Hepatocyte (in vitro differentiated cells): ENCODE data around the gene IZUMO1. TPM values are rescaled to one million over a fixed set of nuclear protein-coding genes. Genes with fewer than 3 reads are reported as not detected.

Source experiments
- DNase-seq: peaks from one replicate; pipeline ENCODE4 v3.0.0-alpha.2; 2016; ENCODE audit warnings: low spot score
- H2AFZ ChIP-seq: fragments of 200-600 bp; sonication (generic); 2 replicates; pipeline ENCODE4 v1.6.0; 2016; ENCODE audit warnings: antibody characterized with exemption, mild to moderate bottlenecking
- H3K27ac ChIP-seq: fragments of 200-600 bp; sonication (generic); 2 replicates; pipeline ENCODE4 v1.5.1; 2016; ENCODE audit warnings: mild to moderate bottlenecking
- H3K27me3 ChIP-seq: fragments of 200-600 bp; sonication (generic); 2 replicates; pipeline ENCODE4 v1.6.1; 2016
- H3K36me3 ChIP-seq: fragments of 200-600 bp; sonication (generic); replicated peaks from 2 replicates; pipeline ENCODE4 v1.5.1; 2016; ENCODE audit warnings: low read depth; ENCODE audit not compliant: insufficient read depth
- H3K4me1 ChIP-seq: fragments of 200-600 bp; sonication (generic); 2 replicates; pipeline ENCODE4 v1.5.1; 2016; ENCODE audit warnings: mild to moderate bottlenecking, moderate library complexity; ENCODE audit not compliant: insufficient read depth
- H3K4me2 ChIP-seq: fragments of 200-600 bp; sonication (generic); 2 replicates; pipeline ENCODE4 v1.6.0; 2016
- H3K4me3 ChIP-seq: fragments of 200-600 bp; sonication (generic); 2 replicates; pipeline ENCODE4 v1.5.1; 2016; ENCODE audit warnings: mild to moderate bottlenecking
- H3K79me2 ChIP-seq: fragments of 200-600 bp; sonication (generic); 2 replicates; pipeline ENCODE4 v1.6.0; 2017; ENCODE audit warnings: mild to moderate bottlenecking
- H3K9me2 ChIP-seq: fragments of 200-600 bp; sonication (generic); replicated peaks from 2 replicates; pipeline ENCODE4 v1.6.0; 2017; ENCODE audit warnings: mild to moderate bottlenecking; ENCODE audit not compliant: insufficient read depth
- H3K9me3 ChIP-seq: fragments of 200-600 bp; sonication (generic); 2 replicates; pipeline ENCODE4 v1.5.1; 2016; ENCODE audit warnings: low read depth, mild to moderate bottlenecking
- H4K20me1 ChIP-seq: fragments of 200-600 bp; sonication (generic); 2 replicates; pipeline ENCODE4 v1.6.0; 2016; ENCODE audit warnings: mild to moderate bottlenecking; ENCODE audit not compliant: insufficient read depth, poor library complexity, severe bottlenecking
- CTCF ChIP-seq: fragments of 200-600 bp; sonication (generic); IDR thresholded peaks from 2 replicates; pipeline ENCODE4 v1.5.1; 2016; ENCODE audit warnings: antibody characterized with exemption, mild to moderate bottlenecking; ENCODE audit not compliant: poor library complexity
- EZH2 ChIP-seq: fragments of 200-600 bp; sonication (generic); IDR thresholded peaks from 2 replicates; pipeline ENCODE4 v1.6.1; 2016; ENCODE audit warnings: antibody characterized with exemption, mild to moderate bottlenecking, borderline replicate concordance
- EZH2phosphoT487 ChIP-seq: fragments of 200-600 bp; sonication (generic); IDR thresholded peaks from one replicate; pipeline ENCODE4 v1.6.1; 2018; ENCODE audit warnings: antibody characterized with exemption, mild to moderate bottlenecking, low read depth, moderate library complexity; ENCODE audit not compliant: unreplicated experiment, severe bottlenecking
- WGBS: methylation state at CpG from one replicate; pipeline ENCODE4 v1.1.6; 2016; ENCODE audit warnings: low lambda C conversion rate; ENCODE audit errors: missing lambda C conversion rate; 5-methylcytosine and 5-hydroxymethylcytosine counted together
- polyA plus RNA-seq: library from polyadenylated mRNA; unstranded; fragments of >200 nt; fragmentation: Nextera tagmentation; extraction: Ambion mirVana; gene quantifications from 2 replicates; pipeline ENCODE4 v1.2.1, GENCODE V29; 2016
- total RNA-seq: library from RNA; depleted of rRNA; stranded (reverse); fragments of >200 nt; gene quantifications from 2 replicates; pipeline ENCODE4 v1.2.3, GENCODE V29; 2014

Gene IZUMO1
- total and polyA plus RNA-seq, 2 experiments from 2014 or later, result 0.52 to 0.57 TPM

GRCh38 chr19:48741129-48741999, 5.3 kb downstream of the IZUMO1 start:
- H3K27ac ChIP-seq, result no peak overlapping the region
- peak overlapping the region; percentile 37 for H3K4me2 ChIP-seq
- no peaks in the 10 kb centered on the region for H3K79me2 ChIP-seq
- H3K9me2 ChIP-seq, result no peaks in the 10 kb centered on the region
- no peaks in the 10 kb centered on the region for H3K36me3 ChIP-seq
- no peak overlapping the region for H2AFZ ChIP-seq
- no peak for DNase-seq
- no peaks in the 10 kb centered on the region for H3K9me3 ChIP-seq
- no peak overlapping the region for H3K4me3 ChIP-seq
- 55% methylated on average over 35 of the region's 35 CpGs for WGBS
- TF ChIP-seq EZH2 (no peak), EZH2phosphoT487 (no peak), CTCF (no peak)
- peaks cover 9% of the 10 kb centered on the region for H3K4me1 ChIP-seq
- H4K20me1 ChIP-seq, result no peaks in the 10 kb centered on the region
- H3K27me3 ChIP-seq, result peaks cover 10% of the 10 kb centered on the region

GRCh38 chr19:48740164-48740972, 6.3 kb downstream of the IZUMO1 start, which contains the start of gene RASIP1:
Gene RASIP1 (minus strand): TSS chr19:48740610. CDS start chr19:48740282, 328 bp downstream.
- TF ChIP-seq CTCF (no peak), EZH2phosphoT487 (no peak), EZH2 (no peak)
- no peak for DNase-seq
- Histone ChIP-seq H4K20me1 (no peaks in the 10 kb centered on the region), H3K27ac (no peak within 1 kb of the TSS), H2AFZ (peak within 1 kb of the TSS; percentile 86), H3K27me3 (peaks cover 10% of the 10 kb centered on the region), H3K9me3 (no peaks in the 10 kb centered on the region), H3K4me2 (peak within 1 kb of the TSS; percentile 99), H3K36me3 (no peaks in the 10 kb centered on the region), H3K79me2 (no peaks in the 10 kb centered on the region), H3K4me3 (peak within 1 kb of the TSS; percentile 79), H3K4me1 (peaks cover 9% of the 10 kb centered on the region), H3K9me2 (no peaks in the 10 kb centered on the region)
- WGBS, result 75% methylated on average over 22 of the region's 27 CpGs

- Histone ChIP-seq H3K36me3 (no peaks in the 10 kb centered on the region), H3K4me1 (peaks cover 9% of the 10 kb centered on the region), H4K20me1 (no peaks in the 10 kb centered on the region), H3K9me2 (no peaks in the 10 kb centered on the region), H2AFZ (peak overlapping the region; percentile 86), H3K4me2 (peak overlapping the region; percentile 99), H3K4me3 (peak overlapping the region; percentile 79), H3K79me2 (no peaks in the 10 kb centered on the region), H3K27me3 (peaks cover 10% of the 10 kb centered on the region), H3K9me3 (no peaks in the 10 kb centered on the region), H3K27ac (no peak overlapping the region)
- 16% methylated on average over 45 of the region's 51 CpGs for WGBS
- DNase-seq, result no peak
- TF ChIP-seq CTCF (no peak), EZH2 (no peak), EZH2phosphoT487 (no peak)
Observed at GRCh38 chr19:48739404-48740163, 7.1 kb downstream of the IZUMO1 start.
